HG03439 (cell line): Measurements from ENCODE around the gene SLC39A7.

Source experiments
- ATAC-seq: cut with Tn5 transposase; IDR thresholded peaks from one replicate; pipeline ENCODE4 v1.9.1; 2021; ENCODE audit warnings: mild to moderate bottlenecking, moderate library complexity; ENCODE audit not compliant: unreplicated experiment

SLC39A7 gene

DNA sequence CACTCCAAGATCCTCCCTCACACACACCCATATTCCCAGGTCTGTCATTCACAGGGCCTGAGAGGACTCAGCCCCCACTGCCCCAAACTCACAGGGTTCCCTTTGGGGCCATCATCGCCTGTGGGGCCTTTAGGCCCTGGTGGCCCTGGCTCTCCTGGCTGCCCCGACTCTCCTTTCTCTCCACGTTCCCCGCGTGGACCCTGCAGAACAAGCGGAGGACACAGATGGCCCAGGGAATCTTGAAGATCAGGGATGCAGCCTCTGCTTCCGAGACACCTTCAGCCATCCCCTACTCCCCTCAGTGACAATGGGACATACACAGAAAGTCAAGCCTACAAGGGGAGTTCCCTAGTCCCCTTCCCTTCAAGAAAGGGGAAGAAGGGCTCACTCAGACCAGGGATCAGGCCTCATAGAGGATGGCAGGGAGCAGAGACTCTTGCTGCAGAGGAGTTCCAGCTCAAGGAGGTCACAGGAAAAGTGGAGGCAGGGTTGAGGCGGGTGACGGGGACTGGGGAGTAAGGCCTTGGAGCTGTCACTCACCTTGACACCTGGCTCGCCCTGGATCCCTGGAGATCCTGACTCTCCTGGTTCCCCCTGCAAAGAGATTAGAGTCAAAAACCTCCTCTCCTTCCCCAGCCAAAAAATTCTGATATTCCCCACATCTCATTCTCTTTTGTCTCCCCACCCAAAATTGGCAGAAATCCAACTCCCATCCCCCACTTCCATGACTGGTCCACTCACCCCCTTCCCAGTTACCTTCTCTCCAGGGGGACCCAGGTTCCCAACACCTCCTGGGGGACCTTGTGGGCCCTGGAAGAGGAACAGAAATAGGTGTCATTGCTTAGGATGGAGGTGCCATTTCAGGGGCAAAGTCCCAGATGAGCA is 31.1 kb upstream of the SLC39A7 start:
- no peak for ATAC-seq

DNA sequence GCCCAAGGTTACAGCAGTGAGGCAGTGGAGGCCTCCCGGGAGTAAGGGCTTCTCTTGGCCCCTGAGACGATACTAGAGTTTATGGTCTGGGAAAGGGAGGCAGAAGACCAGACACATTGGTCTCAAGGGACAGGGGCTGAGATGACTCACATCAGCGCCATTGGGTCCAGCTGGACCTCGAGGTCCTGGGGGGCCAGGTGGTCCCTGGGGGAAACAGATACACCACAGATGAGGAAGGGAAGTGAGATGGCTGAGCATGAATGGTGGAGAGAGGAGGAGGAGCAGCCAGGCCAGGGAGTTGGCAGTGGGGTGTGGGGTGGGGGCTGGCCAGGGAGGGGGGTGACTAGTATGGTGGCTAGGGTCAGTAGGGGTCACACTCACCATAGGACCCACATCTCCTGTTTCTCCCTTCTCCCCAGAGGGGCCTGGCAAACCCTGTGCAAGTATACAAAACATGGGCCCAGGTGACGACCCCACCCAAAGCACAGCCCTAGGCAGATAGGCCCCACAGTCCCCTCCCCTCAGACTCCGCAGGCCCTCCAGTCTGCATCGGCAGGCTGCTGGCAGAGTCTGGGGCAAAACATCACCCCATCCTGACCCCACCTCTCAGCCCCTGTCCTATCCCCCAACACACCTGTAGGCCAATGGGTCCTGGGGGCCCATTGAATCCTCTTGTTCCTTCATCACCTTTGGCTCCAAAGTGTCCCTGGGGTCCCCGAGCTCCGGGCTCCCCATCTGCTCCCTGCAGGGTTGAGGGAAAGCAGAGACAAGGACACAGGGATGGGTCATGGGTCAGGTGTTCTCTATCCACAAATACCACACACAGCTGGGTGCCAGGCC is 30.3 kb upstream of the SLC39A7 start:
- no peak for ATAC-seq

DNA sequence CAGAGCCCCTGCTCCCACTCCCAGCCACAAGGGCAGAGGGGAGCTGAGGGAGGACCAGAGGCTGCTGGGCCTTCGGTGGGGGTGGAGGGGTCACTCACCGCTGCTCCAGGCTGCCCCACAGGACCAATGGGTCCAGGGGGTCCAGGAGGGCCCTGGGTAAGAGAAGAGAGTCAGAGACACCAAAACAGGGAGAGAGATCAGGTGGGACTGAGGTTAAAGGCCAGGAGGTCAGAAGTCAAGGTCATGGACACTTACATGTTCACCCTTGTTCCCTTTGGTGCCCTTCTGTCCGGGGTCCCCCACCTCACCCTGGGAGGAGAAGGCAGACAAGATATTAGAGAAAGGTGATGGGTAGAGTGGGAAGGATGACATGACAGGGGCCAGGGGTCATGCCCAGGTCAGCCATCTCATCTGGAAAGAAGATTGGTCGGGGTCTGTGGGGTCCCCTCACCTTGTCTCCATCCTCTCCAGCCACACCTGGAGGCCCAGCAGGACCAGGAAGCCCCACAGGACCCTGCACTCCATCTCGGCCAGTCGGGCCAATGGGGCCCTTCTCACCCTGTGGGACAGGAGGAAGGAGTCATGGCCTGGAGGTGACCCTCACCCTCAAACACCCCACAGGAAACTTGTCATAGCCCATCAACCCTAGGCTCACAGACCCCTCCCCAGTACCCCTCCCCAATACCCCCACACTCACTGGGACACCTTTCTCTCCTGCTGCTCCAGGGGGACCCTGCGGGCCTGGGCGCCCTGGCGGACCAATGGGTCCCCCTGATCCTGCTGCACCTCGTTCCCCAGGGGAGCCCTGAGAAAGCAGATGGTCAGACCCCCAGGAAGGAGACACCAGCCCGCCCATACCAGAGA is 29.4 kb upstream of the SLC39A7 start:
- no peak for ATAC-seq

DNA sequence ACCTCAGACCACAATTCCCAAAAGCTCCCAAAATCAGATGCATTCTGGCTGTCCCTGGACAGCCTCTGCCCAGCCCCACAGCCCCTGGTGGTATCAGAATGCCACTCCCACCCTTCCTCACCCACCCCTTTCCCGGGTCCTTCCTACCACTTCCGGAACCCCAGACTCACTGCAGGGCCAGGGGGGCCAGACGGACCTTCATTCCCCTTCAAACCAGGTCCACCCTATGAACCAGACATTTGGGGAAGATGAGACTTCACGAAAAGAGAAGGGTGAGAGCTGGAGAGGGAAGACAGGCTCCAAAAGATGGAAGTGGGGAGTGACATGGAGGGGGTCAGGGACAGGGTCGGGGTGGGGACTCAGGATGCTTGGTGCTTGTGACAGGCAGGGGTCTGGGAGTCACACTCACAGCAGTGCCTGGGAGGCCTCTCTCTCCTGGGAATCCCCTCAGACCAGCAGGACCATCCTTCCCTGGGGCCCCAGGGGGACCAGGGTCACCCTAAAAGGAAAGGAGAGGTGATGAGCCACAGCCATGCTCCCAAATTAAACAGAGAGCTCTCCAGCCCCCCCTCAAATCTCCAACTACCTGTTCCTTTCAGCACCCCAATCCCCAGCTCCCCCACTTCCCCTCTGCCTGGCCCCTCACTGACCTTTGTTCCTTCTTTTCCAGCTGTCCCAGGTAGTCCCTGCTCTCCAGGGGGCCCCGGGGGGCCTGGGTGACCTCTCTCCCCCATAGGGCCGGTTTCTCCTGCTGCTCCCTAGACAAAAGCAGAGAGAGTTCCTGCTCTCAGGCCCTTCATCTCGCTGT is 28.6 kb upstream of the SLC39A7 start:
- ATAC-seq: no peak

DNA sequence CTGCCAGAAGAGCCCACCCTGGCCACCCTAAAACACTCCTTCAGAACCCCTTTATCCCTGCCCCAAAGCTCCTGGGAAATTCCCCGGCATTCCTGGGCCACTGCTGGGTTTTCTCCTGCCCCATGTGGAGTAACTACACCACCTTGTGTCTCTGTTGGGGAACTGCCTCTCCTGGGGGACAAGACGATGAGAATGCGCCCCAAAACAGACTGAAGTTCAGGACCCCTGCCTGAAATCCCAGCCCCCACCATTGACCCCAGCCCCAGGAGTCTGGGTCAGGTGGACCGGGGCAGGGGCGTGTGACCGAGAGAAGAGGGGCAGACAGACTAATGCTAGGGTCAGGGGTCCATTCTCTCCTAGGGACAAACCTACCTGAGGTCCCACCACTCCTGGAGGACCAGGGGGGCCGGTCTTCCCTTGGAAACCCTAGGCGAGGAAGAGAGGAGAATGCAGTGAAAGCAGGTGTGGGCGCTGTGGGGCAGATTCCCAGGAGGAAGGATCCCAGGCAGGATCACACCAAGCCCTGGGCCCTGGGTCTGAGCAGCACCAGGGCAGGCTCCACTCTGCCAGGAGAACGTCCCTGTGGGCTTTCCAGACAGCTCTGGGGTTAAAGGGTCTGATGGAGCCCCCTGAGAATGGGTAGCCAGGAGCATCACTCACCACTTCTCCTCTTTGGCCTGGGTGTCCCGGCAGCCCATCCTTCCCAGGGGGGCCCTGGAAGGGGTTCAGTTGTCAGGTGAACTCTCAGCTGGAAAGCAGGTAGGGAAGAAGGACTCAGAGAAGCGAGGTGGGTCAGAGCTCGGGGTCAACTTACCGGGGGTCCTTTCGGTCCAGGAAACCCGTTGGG is 27.8 kb upstream of the SLC39A7 start:
- no peak for ATAC-seq

DNA sequence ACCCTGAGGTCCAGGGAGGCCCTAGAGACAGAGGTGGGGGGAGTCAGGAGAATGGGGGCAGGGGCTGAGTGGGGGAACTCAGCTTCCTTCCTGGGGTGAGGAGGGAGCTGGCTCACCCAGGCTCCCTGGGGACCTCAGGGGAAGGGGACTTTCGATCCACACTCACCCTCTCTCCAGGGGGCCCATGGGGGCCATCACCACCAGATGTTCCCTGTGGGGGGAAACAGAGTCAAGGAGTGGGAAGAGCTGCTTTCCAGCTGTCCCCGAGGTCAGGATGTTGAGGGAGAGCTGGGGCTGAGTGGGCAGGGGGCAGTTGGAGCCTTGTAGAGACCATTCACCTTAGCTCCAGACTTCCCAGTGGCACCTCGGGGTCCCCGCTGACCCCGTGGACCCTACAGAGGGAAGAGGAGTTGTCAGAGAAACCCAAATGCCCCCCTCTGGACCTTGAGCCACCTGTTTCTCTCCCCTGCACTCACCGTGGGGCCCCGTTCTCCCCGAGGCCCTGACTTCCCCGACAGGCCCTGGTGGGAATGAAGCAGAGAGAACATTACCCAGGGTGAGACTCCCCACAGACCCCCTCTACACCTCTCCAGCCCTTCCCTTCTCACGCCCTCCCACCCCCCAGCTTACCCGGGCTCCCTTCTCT is 27.0 kb upstream of the SLC39A7 start:
- ATAC-seq: no peak

DNA sequence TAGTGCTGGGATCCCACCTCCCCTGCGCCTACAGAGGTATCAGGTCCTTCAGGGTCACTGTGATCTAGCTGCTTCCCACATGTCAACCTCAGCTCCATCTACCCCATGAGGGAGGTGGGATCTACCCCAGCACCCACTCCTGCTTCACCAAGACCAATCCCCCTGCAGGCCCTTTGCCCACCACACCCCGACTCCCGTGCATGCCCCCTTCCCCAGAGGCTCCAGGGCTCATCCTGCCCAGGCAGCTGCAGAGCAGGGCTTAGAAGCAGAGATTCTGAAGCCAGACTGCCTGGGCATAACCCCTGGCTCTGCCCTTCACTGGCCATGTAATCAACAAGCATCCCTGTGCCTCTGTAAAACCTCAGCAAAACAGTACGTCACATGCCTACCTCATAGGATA is 25.9 kb upstream of the SLC39A7 start:
- ATAC-seq: no peak

DNA sequence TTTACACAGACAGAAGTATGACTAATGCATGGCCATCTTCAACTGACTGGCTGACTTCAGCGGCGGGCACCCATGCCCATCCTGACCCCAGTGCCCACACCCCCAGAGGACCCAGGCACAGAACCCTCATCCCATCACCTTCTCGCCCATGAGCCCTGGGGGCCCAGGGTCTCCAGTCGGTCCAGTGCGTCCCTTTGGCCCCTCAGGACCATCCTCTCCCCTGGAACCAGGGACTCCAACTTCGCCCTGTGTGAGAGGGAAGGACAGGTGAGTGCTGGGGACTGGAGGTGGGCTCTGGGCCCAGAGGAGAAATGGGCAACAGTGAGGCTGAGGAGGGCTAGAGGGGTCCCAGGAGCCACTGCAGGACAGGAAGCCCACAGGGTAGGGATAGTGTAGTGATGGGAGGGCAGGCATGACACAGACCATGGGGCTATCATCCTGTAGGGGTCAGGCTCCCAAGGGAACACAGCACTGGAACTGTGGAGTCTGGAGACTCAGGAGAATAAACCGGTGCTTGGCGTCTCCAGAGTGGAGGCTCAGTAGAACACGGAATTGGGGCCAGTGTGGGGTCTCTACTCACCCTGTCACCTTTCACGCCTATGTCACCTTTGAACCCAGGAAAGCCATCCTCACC is 25.1 kb upstream of the SLC39A7 start:
- ATAC-seq: no peak

DNA sequence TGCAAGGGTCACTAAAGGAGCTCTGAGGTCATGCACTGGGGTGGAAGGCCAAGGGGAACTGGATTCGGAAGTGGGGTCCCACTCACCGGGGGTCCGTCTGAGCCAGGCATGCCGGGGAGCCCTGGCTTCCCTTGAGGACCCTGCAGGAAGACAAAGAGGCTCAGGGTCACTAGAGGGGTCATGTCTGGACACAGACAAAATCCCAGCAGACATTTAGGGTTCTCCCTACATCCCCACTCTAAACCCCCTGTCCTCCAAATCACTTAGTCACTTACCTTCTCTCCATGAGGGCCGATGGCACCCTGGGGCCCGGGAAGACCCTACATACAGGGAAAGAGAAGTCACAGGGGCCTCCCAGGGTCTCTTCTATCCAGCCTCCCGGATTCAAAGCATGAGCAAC is 23.8 kb upstream of the SLC39A7 start:
- no peak for ATAC-seq

DNA sequence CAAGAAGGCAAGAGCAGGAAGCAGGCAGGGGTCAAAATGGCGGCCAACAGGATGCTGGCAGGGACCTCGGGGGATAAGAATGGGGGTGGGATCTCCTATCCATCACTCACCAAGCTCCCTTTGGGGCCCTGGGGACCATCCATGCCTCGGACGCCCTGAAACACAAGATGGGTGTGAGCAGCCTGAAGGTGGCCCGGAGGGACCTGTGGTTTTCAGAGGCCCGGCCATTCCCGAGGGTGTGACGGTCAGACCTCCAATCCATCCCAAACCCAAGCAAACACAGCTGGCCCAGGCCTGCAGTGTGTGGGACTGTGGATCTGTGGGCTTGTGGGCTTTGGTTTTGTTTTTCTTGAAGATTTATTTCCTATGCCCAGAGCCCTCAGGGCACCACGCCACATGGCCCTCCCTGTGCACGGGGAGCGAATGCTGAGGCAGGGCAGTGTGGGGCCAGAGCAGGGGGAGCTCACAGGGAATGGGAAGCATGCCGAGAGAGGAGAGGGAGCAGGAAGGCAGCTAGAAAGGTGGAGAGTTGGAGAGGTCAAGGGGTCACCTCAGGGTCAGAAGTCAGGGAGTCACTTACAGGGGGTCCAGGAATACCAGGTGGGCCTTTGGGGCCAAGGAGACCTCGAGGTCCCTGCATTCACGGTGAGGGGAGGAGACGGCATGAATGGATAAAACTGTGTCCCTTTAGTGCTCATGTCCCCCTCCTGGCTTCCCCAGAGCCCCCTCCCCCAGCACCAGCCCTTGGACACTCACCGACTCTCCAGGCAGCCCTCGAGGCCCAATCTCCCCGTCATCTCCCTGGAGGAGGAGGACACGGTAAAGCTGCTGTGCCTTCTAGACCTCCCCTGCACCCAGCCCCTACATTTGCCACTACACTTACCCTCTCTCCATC is 22.9 kb upstream of the SLC39A7 start:
- ATAC-seq: no peak

DNA sequence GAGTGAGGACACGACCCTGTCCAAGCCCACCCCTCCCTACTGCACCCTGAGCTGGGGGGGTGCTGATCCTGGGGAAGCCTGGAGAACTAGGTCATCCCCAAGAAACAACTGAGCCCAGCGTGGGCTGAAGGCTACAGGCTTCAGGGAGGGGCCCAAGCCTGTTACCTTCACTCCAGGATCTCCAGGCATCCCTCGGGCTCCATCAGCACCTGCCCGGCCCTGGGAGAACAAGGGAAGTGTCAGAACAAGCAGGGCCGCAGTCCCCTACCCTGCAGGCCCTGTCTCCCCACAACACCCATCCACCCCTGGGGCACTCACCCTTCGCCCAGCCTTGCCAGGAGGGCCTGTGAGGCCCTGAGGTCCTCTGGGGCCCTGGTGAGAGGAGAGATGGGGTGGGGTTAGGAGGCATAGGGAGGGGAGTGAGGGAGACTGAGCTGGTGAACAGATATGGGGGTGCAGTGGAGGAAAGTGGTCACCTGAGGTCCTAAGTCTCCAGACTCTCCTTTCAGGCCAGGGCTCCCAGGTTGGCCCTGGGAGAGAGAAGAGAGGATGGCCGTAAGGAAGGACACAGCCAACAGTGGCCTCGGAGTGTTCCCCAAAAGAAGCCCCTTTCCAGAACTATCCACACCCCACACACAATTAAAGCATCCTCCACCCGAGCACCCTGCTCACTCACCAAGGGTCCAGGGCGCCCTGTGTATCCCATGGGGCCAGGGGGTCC is 21.8 kb upstream of the SLC39A7 start:
- ATAC-seq: no peak

DNA sequence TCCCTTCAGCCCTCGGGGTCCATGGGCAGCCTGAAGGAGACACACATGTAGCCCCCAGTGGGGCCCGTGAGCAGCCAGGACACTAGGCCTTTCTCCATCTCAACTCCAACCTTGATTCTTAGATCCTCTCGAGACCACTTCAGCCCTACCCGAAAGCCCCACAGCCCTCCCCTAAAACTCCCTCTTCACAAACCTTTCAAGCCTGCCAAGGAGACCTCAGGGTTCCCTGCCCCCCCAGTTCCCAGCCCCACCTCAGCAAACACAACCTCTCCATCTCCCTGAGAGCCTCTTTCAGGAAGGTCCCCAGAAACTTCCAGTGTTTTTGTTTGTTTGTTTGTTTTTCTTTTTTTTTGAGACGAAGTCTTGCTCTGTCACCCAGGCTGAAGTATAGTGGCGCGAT is 19.5 kb upstream of the SLC39A7 start:
- no peak for ATAC-seq

DNA sequence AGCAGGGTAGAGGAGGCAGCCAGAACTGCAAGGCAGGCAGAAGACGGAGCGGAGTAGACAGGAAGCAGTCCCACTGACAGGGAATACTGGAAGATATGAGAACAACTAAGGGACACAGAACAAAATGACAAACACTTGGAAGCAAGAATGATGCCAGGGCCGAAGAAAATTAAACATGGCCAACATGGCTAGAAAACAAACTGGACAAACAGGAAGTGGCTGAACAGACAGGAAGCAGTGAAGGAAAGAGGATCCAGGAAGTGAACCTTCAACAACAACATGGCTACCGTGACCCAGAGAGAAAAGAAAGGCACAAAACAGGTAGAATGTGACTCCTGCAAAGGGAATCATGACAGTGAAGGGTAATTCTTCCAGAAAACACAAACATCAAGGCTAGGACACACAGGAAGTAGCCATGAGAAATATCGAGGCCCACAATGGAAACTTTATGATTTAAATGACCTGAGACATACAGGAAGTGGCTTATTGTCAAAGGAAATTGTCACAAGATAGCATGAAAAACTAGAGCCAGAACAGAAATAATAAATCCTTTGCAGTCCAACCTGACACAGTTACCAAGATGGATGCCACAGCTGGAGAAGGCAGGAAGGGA is 17.5 kb upstream of the SLC39A7 start:
- ATAC-seq: no peak

DNA sequence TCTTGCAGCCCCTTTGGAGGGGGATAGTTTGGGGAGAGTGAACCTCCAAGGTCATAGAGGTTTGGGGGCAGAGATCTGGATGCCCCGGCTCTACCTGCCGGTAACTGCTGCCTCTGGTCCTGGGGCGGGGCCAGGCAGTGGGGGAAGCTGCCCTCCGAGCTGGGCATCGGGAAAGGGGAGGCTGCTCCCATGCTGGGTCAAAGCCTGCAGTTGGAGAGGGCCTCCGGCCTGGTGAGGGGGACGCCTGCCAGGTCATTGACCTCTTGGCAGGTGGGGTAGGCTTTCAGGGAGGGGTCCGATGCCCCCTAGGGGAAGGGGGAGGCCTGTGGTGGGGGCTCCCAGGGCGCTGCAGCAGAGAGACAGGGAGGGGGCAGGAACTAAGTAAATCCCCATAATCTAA is 15.5 kb upstream of the SLC39A7 start:
- no peak for ATAC-seq

DNA sequence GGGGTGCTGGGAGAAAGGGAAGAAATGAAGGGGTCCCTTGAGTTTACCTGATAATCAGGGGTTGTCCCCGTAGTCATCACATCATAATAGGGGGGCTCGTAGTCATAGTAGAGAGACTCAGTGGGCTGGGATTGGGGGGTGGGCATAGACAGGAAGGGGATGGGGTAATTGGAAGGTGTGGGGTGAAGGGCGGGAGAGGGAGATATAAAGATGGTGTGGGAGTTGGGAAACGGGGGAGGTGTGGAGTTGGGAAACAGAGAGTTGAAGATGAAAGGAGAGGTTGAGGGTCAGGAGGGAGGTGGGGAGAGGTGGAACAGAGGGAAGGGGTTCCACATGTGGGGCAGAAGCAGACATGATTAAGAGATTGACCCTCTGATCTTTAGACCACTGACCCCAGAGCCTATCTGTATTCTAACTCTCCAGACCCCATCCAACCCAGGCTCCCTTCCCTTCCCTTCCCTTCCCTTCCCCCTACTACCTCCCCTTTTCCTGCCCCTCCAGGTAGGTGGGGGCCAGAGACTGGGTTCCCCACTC is 14.9 kb upstream of the SLC39A7 start:
- no peak for ATAC-seq

DNA sequence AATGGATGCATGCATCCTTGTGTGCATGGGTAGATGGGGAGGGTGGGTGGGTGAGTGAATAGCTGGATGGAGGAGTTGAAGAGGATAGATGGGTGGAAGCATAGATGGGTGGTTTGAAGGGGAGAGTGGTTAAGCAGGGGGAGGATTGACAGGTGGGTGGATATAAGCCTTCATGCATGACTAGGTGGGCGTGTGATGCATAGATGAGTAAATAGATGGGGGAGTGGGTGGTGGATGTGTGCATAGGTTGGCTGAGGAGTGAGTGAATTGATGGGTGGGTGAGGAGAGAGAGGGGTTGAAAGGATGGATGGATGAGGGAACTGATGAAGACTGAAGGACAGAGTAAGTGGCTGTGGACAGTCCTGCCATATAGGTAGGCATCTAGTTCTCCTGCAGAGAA is 12.9 kb upstream of the SLC39A7 start:
- ATAC-seq: no peak
